ENCODE results near the gene PANX2. TPM values are rescaled to one million over a fixed set of nuclear protein-coding genes. Genes with fewer than 3 reads are reported as not detected.

Gene PANX2
- 0.68 and 1.4 TPM in 2 replicates for total RNA-seq

GRCh38 chr22:50170453-50171318 lies at the start of gene PANX2:
Gene PANX2, plus strand, starts transcription at chr22:50170731. Its CDS starts 0 bp downstream, at chr22:50170731.

GRCh38 chr22:50185375-50186087 lies 15.0 kb downstream of the PANX2 start, which contains the start of gene TRABD:
Gene TRABD, plus strand, starts transcription at chr22:50185913. Its CDS starts 7,148 bp downstream, at chr22:50193061.

GRCh38 chr22:50200461-50201190 lies 30.1 kb downstream of the PANX2 start, which contains the start of gene SELENOO:
Gene SELENOO, plus strand, starts transcription at chr22:50201011. Its CDS starts 26 bp downstream, at chr22:50201037.

Other genes with a start within 250 kb of the PANX2 start
- 53.3 and 63.8 TPM in 2 replicates for gene PIM3, start 210.0 kb upstream of the PANX2 start, total RNA-seq
- not detected in 2 replicates for gene IL17REL, start 158.0 kb upstream of the PANX2 start, total RNA-seq
- not detected in 2 replicates for gene TTLL8, start 112.4 kb upstream of the PANX2 start, total RNA-seq
- 0.07 TPM in 1 of 2 replicates, not detected in the other for gene MLC1, start 85.3 kb upstream of the PANX2 start, total RNA-seq
- under 0.01 and 0.85 TPM in 2 replicates for gene MOV10L1, start 80.7 kb upstream of the PANX2 start, total RNA-seq
- 40.7 and 52.0 TPM in 2 replicates for gene TRABD, start 15.2 kb downstream of the PANX2 start, total RNA-seq
- 20.8 and 22.6 TPM in 2 replicates for gene SELENOO, start 30.3 kb downstream of the PANX2 start, total RNA-seq
- gene TUBGCP6, start 74.3 kb downstream of the PANX2 start, total RNA-seq, result 15.0 and 29.8 TPM in 2 replicates
- gene HDAC10, start 80.5 kb downstream of the PANX2 start, total RNA-seq, result 9.2 and 23.9 TPM in 2 replicates
- 9.2 and 18.4 TPM in 2 replicates for gene MAPK12, start 91.0 kb downstream of the PANX2 start, total RNA-seq
- 2.7 and 9.5 TPM in 2 replicates for gene MAPK11, start 99.6 kb downstream of the PANX2 start, total RNA-seq
- 96.0 and 396 TPM in 2 replicates for gene PLXNB2, start 136.9 kb downstream of the PANX2 start, total RNA-seq
- 0.68 and 2.3 TPM in 2 replicates for gene DENND6B, start 156.3 kb downstream of the PANX2 start, total RNA-seq
- gene PPP6R2, start 172.6 kb downstream of the PANX2 start, total RNA-seq, result 43.1 and 67.0 TPM in 2 replicates